Measurements from ENCODE around the gene CCDC33. TPM values are rescaled to one million over a fixed set of nuclear protein-coding genes. Genes with fewer than 3 reads are reported as not detected.

The CCDC33 gene
- total and polyA plus RNA-seq, 2 donors (not counting 3 experiments of a cell fraction or from before 2014, with no cell fraction given): not detected

- ChIA-PET CTCF (interaction anchor here (0.6 to 5.7 kb wide), 34 partner anchors 9 to 396 kb away, joined by 3 to 175 read pairs (median 4); partner anchors contain the start of gene ISLR2), POLR2A (interaction anchor here (0.7 kb wide), 1 partner anchor 192 kb away, joined by 3 read pairs; no protein-coding TSS in a partner anchor)
- Histone ChIP-seq H3K27me3 (ENCODE audit: control insufficient read depth in 2 of 2, insufficient read depth in 2 of 2, low read length in 2 of 2) (no peaks in the 10 kb centered on the region), H3K4me1 (ENCODE audit: control insufficient read depth, extremely low read depth, insufficient read depth, low read length) (no peaks in the 10 kb centered on the region), H3K9ac (replicated peaks; ENCODE audit: extremely low read depth, insufficient read depth, low read length) (no peak overlapping the region), H3K36me3 (ENCODE audit: control insufficient read depth in 2 of 2, extremely low read depth in 1 of 2, insufficient read depth in 2 of 2, low read length in 2 of 2) (no peaks in the 10 kb centered on the region), H3K9me3 (replicated peaks; ENCODE audit: control insufficient read depth, insufficient read depth, low read length) (no peaks in the 10 kb centered on the region), H3K27ac (ENCODE audit: insufficient read depth, low read depth, low read length) (no peak overlapping the region), H3K4me2 (ENCODE audit: insufficient read depth, low read length) (no peak overlapping the region), H3K4me3 (replicated peaks in 1 of 3; ENCODE audit: insufficient read depth in 1 of 3, low read depth in 1 of 3, low read length in 3 of 3) (no peak overlapping the region), H4K20me1 (replicated peaks; ENCODE audit: control insufficient read depth, extremely low read depth, insufficient read depth, low read length) (no peaks in the 10 kb centered on the region), H3K79me2 (ENCODE audit: control insufficient read depth, insufficient read depth, low read length) (no peaks in the 10 kb centered on the region), H3K9me1 (replicated peaks; ENCODE audit: control insufficient read depth, extremely low read depth, insufficient read depth, low read length) (no peaks in the 10 kb centered on the region), H2AFZ (ENCODE audit: low read depth, low read length) (no peak overlapping the region)
- dilution Hi-C loops (cut with MboI; ENCODE audit: extremely low pct_ligation_motif_present, low sequenced_read_pairs): no loop called here
- peak; percentile 37 for DNase-seq (ENCODE audit: low read depth, low spot score)
- peak; percentile 62 for FAIRE-seq
- BruUV-seq (replicated peaks): no TSS peak
- intact Hi-C loops (cut with micrococcal nuclease): loop anchor here (5.0 kb wide), 2 partner anchors 78 to 368 kb away; no protein-coding TSS in a partner anchor
- TF ChIP-seq MYC (IDR thresholded peaks at IDR 0.05; ENCODE audit: low read depth, low read length) (no peak), FOS (IDR thresholded peaks at IDR 0.05; ENCODE audit: borderline replicate concordance, insufficient read depth, low read length) (no peak), JUN (IDR thresholded peaks at IDR 0.05; ENCODE audit: borderline replicate concordance, insufficient read depth, insufficient read length, low read depth) (no peak)
- TF ChIP-seq, protein P1, sequence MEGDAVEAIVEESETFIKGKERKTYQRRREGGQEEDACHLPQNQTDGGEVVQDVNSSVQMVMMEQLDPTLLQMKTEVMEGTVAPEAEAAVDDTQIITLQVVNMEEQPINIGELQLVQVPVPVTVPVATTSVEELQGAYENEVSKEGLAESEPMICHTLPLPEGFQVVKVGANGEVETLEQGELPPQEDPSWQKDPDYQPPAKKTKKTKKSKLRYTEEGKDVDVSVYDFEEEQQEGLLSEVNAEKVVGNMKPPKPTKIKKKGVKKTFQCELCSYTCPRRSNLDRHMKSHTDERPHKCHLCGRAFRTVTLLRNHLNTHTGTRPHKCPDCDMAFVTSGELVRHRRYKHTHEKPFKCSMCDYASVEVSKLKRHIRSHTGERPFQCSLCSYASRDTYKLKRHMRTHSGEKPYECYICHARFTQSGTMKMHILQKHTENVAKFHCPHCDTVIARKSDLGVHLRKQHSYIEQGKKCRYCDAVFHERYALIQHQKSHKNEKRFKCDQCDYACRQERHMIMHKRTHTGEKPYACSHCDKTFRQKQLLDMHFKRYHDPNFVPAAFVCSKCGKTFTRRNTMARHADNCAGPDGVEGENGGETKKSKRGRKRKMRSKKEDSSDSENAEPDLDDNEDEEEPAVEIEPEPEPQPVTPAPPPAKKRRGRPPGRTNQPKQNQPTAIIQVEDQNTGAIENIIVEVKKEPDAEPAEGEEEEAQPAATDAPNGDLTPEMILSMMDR (IDR thresholded peaks at IDR 0.05; ENCODE audit: extremely low read depth in 1 of 2, insufficient read depth in 1 of 2, low read depth in 1 of 2, low read length in 2 of 2): peak; percentile 41 to 59
Measured at GRCh38 chr15:74320352-74321247, 84.5 kb downstream of the CCDC33 start.

All from endothelial cell of umbilical vein (primary cell).